ENCODE results near the gene TMEM121. TPM values are rescaled to one million over a fixed set of nuclear protein-coding genes. Genes with fewer than 3 reads are reported as not detected.

Gene TMEM121
- total RNA-seq, 1 donor from 2014 or later = 4.0 TPM

GRCh38 chr14:105547741-105548169 is 21.4 kb downstream of the TMEM121 start:
- Mint-ChIP-seq H3K27me3 (ENCODE audit: low read depth, unreplicated experiment) (no peaks in the 10 kb centered on the region), H3K4me3 (ENCODE audit: unreplicated experiment) (no peak overlapping the region), H3K36me3 (ENCODE audit: low read depth, unreplicated experiment) (no peaks in the 10 kb centered on the region), H3K27ac (ENCODE audit: unreplicated experiment) (no peak overlapping the region), H3K9me3 (ENCODE audit: unreplicated experiment) (peaks cover 17% of the 10 kb centered on the region), H3K4me1 (ENCODE audit: low read depth, unreplicated experiment) (no peaks in the 10 kb centered on the region)
- H3K27me3 ChIP-seq (ENCODE audit: insufficient read depth, low read length) = peaks cover 3% of the 10 kb centered on the region
- no peak overlapping the region for H3K9ac ChIP-seq (ENCODE audit: low read length)
- no peaks in the 10 kb centered on the region for H4K20me1 ChIP-seq (ENCODE audit: insufficient read depth, low read length)
- H2AFZ ChIP-seq (ENCODE audit: low read depth, low read length) = no peak overlapping the region
- TF ChIP-seq CTCF (IDR thresholded peaks at IDR 0.05; ENCODE audit: insufficient read depth, low read depth, low read length) = no peak
- TF ChIP-seq EZH2 (IDR thresholded peaks at IDR 0.05; ENCODE audit: insufficient read depth, low read length) = no peak
- H3K4me2 ChIP-seq (ENCODE audit: low read length) = no peak overlapping the region
- H3K27ac ChIP-seq (ENCODE audit: low read depth, low read length) = no peak overlapping the region
- H3K36me3 ChIP-seq (ENCODE audit: insufficient read depth, low read length) = no peaks in the 10 kb centered on the region
- FAIRE-seq (no peak), DNase-seq (ENCODE audit: low read depth) (no peak)
- H3K4me1 ChIP-seq (ENCODE audit: insufficient read depth, low read length) = no peaks in the 10 kb centered on the region
- H3K79me2 ChIP-seq (ENCODE audit: insufficient read depth, low read length) = no peaks in the 10 kb centered on the region
- H3K9me3 ChIP-seq (ENCODE audit: insufficient read depth, low read depth, low read length) = peaks cover 3% of the 10 kb centered on the region
- no peak overlapping the region for H3K4me3 ChIP-seq (ENCODE audit: insufficient read depth, low read depth, low read length)

DNA sequence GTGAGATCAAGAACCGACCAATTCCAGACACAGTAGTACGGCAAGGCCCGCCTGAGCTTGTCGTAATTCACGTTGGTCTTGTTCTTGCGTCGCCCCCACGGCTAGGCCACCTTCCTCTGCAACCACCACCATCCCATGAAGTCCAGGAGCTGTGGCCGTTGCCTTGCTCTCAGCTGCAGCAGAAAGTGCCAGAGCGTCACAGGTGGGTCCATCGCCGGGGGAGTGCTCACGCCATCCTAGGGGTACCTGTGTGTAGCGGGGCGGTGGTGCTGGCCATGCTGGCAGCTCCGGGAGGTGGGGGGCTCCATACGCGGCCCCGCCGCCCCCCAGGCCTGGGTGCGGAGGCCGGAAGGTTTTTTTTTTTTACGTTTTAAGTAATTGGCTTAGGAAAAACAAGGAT is 23.1 kb downstream of the TMEM121 start:
- Mint-ChIP-seq H3K27ac (ENCODE audit: unreplicated experiment) (no peak overlapping the region), H3K27me3 (ENCODE audit: low read depth, unreplicated experiment) (peaks cover 1% of the 10 kb centered on the region), H3K4me1 (ENCODE audit: low read depth, unreplicated experiment) (no peaks in the 10 kb centered on the region), H3K36me3 (ENCODE audit: low read depth, unreplicated experiment) (no peaks in the 10 kb centered on the region), H3K9me3 (ENCODE audit: unreplicated experiment) (peaks cover 15% of the 10 kb centered on the region), H3K4me3 (ENCODE audit: unreplicated experiment) (no peak overlapping the region)
- H3K9me3 ChIP-seq (ENCODE audit: insufficient read depth, low read depth, low read length) = peaks cover 3% of the 10 kb centered on the region
- no peak overlapping the region for H2AFZ ChIP-seq (ENCODE audit: low read depth, low read length)
- no peak overlapping the region for H3K27ac ChIP-seq (ENCODE audit: low read depth, low read length)
- H3K27me3 ChIP-seq (ENCODE audit: insufficient read depth, low read length) = peaks cover under 1% of the 10 kb centered on the region
- no peaks in the 10 kb centered on the region for H4K20me1 ChIP-seq (ENCODE audit: insufficient read depth, low read length)
- H3K36me3 ChIP-seq (ENCODE audit: insufficient read depth, low read length) = no peaks in the 10 kb centered on the region
- H3K79me2 ChIP-seq (ENCODE audit: insufficient read depth, low read length) = no peaks in the 10 kb centered on the region
- H3K4me2 ChIP-seq (ENCODE audit: low read length) = no peak overlapping the region
- no peaks in the 10 kb centered on the region for H3K4me1 ChIP-seq (ENCODE audit: insufficient read depth, low read length)
- FAIRE-seq (no peak), DNase-seq (ENCODE audit: low read depth) (no peak)
- TF ChIP-seq EZH2 (IDR thresholded peaks at IDR 0.05; ENCODE audit: insufficient read depth, low read length) (no peak), CTCF (IDR thresholded peaks at IDR 0.05; ENCODE audit: insufficient read depth, low read depth, low read length) (no peak)
- no peak overlapping the region for H3K9ac ChIP-seq (ENCODE audit: low read length)
- H3K4me3 ChIP-seq (ENCODE audit: insufficient read depth, low read depth, low read length) = no peak overlapping the region

DNA sequence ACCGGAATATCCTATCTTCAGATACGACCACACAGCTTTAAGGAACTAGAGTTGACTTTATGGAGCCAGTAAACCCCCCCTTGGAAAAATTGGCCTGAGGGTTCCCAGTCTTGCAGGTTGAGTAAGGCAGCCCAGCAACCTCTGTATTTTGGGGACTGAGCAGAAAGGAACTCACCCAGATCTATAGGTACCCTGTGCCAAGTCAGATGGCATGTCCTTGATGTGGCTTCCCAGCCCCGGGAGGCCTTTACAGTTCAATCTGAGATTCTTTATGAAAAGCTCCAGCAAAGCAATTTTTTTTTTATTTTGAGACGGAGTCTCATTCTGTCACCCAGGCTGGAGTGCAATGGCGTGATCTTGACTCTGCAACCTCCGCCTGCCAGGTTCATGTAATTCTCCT is 27.6 kb downstream of the TMEM121 start:
- H3K4me2 ChIP-seq (ENCODE audit: low read length) = no peak overlapping the region
- Mint-ChIP-seq H3K27me3 (ENCODE audit: low read depth, unreplicated experiment) (peaks cover 17% of the 10 kb centered on the region), H3K4me3 (ENCODE audit: unreplicated experiment) (no peak overlapping the region), H3K9me3 (ENCODE audit: unreplicated experiment) (peaks cover 11% of the 10 kb centered on the region), H3K4me1 (ENCODE audit: low read depth, unreplicated experiment) (no peaks in the 10 kb centered on the region), H3K27ac (ENCODE audit: unreplicated experiment) (no peak overlapping the region), H3K36me3 (ENCODE audit: low read depth, unreplicated experiment) (no peaks in the 10 kb centered on the region)
- no peak overlapping the region for H2AFZ ChIP-seq (ENCODE audit: low read depth, low read length)
- H4K20me1 ChIP-seq (ENCODE audit: insufficient read depth, low read length) = no peaks in the 10 kb centered on the region
- H3K9me3 ChIP-seq (ENCODE audit: insufficient read depth, low read depth, low read length) = peaks cover 2% of the 10 kb centered on the region
- H3K79me2 ChIP-seq (ENCODE audit: insufficient read depth, low read length) = no peaks in the 10 kb centered on the region
- no peak overlapping the region for H3K9ac ChIP-seq (ENCODE audit: low read length)
- peaks cover 3% of the 10 kb centered on the region for H3K27me3 ChIP-seq (ENCODE audit: insufficient read depth, low read length)
- DNase-seq (ENCODE audit: low read depth) = no peak
- H3K36me3 ChIP-seq (ENCODE audit: insufficient read depth, low read length) = no peaks in the 10 kb centered on the region
- FAIRE-seq = no peak
- TF ChIP-seq CTCF (IDR thresholded peaks at IDR 0.05; ENCODE audit: insufficient read depth, low read depth, low read length) (no peak), EZH2 (IDR thresholded peaks at IDR 0.05; ENCODE audit: insufficient read depth, low read length) (no peak)
- H3K27ac ChIP-seq (ENCODE audit: low read depth, low read length) = no peak overlapping the region
- no peaks in the 10 kb centered on the region for H3K4me1 ChIP-seq (ENCODE audit: insufficient read depth, low read length)
- H3K4me3 ChIP-seq (ENCODE audit: insufficient read depth, low read depth, low read length) = no peak overlapping the region
